ENCODE data around the gene PINK1.

GRCh38 chr1:20618550-20618949, 14.7 kb upstream of the PINK1 start:
- TF ChIP-seq CTCF (IDR thresholded peaks at IDR 0.05; ENCODE audit: low read length) (no peak), EZH2 (IDR thresholded peaks at IDR 0.05; ENCODE audit: borderline replicate concordance, low read length) (no peak)

All from OCI-LY1 (cell line).